NCI-H460 (cell line): Measurements from ENCODE around the gene ARL3. TPM values are rescaled to one million over a fixed set of nuclear protein-coding genes. Genes with fewer than 3 reads are reported as not detected.
"Not testable (repeated sequence)": the region's sequence is repeated elsewhere in the genome, so short reads cannot be mapped to it uniquely, and the experiment has no call there.

Experiments used
- DNase-seq: peaks from one replicate; pipeline ENCODE4 v3.0.0-alpha.2; 2016; ENCODE audit warnings: low read depth; ENCODE audit errors: extremely low read depth
- polyA plus RNA-seq: library from polyadenylated mRNA; depleted of rRNA; stranded (reverse); fragments of >200 nt; gene quantifications from 2 replicates; pipeline ENCODE4 v1.2.3, GENCODE V29; 2014; cell fraction: nucleus; rRNA removed
- total RNA-seq: library from RNA; depleted of rRNA; stranded (reverse); fragments of >200 nt; shearing (Covaris generic); gene quantifications from 2 replicates; pipeline ENCODE4 v1.2.3, GENCODE V29; 2014; rRNA removed

The ARL3 gene, protein sequence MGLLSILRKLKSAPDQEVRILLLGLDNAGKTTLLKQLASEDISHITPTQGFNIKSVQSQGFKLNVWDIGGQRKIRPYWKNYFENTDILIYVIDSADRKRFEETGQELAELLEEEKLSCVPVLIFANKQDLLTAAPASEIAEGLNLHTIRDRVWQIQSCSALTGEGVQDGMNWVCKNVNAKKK
- total RNA-seq: 5.1 and 7.4 TPM in 2 replicates
- 3.3 and 3.8 TPM in 2 replicates for polyA plus RNA-seq

DNA sequence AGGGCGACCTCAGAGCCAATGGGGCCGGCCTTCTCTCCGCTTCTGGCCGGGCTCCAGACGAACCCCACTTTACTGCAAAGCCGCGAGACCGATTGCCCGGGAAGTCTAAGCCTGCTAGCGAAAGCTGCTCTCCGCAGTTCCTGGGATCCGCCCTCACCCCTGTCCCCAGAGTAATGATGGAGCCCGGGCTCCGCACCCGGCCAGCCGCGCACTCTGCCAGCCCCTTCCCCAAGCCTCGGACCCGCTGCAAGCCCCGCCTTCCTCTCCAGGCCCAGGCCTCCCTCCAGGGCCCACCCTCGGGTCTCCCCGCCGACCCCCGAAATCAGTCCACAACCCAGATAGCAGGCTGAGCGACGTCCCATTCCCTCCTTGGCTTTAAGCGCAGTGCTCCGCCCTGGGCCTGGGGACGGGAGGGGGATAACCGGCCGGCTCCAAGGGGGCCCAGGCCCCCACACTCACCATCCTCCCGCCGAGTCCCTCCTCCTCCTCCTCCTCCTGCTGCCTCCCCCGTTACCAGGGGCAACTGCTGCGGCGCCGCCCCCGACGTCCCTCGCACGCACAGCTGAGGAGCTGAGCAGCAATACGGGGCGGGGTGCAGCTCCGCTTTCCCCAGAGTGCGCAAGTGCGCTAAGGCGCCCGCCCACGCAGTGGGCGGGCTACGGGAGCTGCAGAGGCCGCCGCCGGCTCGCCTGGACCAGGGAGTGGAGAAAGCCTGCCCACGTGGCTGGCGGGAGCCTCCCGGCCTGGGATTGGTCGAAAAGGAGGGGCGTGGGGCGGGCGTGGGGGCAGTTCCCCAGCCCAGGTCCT lies at the start of gene ARL3:
ARL3 (minus strand) TSS at position 584 of the 807 bp plus-strand sequence; CDS start at position 462, 122 bp downstream.
- peak; percentile 96 for DNase-seq

DNA sequence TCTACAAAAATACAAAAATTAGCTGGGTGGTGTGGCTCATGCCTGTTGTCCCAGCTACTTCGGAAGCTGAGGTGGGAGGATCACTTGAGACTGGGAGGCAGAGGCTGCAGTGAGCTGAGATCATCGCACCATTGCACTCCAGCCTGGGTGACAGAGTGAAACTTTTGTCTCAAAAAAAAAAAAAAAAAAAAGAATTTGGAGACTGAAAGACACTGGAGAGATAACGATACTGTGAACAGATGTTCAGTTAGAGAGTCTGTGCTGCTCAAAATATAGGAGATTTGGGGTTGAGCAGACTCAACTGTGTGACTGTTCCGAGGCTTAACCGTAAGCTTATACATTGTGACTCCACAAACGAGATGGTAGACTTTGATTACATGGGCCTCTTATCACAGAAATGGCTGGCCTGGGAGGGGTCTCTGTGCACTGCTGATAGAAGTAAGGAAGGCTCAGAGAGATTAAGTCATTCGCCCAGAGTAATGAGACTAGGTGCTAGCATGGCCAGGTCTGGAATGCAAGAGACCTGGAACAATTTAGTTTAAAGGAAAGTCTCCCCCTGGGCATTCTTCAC lies 48.9 kb upstream of the ARL3 start:
- DNase-seq: no peak

DNA sequence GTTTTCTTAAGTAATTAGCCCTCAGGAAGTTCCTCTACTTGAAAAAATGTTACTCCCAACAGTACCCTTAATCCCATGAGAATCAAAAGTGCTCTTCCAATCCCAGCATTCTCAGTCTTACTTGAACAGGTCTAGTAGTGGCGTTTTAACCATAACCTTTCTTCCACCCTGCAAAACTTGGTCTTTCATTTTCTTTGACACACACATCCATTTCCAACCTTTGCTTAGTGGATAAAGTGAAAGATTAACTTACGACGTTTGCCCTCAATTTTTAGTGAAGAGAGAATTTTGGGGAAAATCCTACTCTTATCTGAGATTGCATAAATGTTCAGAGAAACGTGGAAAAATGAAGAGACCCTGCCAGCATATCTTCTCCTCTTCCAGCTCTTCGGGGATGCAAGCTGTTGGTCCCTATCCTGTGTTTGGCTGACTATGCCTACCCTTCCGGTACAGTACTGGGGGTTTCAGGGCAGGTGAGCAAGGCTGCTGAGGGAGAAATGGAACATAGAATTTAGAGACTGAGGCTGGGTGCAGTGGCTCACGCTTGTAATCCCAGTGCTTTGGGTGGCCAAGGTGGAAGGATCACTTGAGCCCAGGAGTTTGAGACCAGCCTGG lies 48.3 kb upstream of the ARL3 start:
- no peak for DNase-seq

DNA sequence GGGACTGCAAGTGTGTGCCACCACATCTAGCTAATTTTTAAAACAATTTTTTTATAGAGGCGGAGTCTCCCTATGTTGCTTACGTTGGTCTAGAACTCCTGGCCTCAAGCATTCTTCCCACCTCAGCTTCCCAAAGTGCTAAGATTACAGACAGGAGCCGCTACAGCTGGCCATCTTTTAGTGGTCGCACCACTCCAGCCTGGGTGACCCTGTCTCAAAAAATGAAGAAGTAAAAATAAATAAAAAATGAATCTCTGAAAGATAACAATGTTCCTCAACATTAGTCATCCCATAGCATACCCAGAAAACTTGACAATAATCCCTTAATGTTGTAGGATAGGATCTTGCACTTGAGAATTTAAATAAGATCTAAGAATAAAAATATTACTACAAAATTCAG lies 47.8 kb upstream of the ARL3 start:
- no peak for DNase-seq

DNA sequence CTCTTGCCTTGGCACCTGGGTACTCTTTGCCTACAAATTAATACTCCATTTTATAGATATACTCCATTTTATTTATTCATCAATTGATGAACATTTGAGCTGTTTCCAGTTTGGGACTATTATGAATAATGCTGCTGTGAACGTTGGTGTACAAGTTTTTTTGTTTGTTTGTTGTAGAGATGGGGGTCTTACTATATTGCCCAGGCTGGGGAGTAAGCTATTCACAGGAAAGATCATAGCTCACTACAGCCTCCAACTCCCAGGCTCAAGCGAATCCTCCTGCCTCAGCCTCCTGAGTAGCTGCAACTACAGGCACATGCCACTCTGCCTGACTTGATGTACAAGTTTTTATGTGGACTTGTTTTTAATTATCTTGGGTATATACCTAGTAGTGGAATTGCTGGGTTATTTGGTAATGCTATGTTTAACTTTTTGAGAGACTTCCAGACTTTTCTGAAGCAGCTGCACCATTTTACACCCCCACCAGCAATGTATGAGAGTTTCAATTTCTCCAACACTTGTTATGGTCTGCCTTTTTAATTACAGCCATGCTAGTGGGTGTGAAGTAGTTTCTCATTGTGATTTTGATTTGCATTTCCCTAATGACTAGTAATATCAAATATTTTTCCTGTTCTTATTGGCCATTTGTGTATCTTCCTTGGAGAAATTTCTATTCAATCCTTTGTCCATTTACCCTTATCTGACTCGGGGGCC lies 45.5 kb upstream of the ARL3 start:
- no peak for DNase-seq

DNA sequence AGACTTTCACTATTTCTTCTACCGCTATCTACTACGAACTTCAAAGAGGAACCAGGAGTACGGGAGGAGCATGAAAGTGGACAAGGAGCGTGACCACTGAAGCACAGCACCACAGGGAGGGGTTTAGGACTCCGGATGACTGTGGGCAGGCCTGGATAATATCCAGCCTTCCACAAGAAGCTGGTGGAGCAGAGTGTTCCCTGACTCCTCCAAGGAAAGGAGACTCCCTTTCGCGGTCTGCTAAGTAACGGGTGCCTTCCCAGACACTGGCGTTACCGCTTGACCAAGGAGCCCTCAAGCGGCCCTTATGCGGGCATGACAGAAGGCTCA lies 44.7 kb upstream of the ARL3 start:
- not testable (repeated sequence) for DNase-seq

DNA sequence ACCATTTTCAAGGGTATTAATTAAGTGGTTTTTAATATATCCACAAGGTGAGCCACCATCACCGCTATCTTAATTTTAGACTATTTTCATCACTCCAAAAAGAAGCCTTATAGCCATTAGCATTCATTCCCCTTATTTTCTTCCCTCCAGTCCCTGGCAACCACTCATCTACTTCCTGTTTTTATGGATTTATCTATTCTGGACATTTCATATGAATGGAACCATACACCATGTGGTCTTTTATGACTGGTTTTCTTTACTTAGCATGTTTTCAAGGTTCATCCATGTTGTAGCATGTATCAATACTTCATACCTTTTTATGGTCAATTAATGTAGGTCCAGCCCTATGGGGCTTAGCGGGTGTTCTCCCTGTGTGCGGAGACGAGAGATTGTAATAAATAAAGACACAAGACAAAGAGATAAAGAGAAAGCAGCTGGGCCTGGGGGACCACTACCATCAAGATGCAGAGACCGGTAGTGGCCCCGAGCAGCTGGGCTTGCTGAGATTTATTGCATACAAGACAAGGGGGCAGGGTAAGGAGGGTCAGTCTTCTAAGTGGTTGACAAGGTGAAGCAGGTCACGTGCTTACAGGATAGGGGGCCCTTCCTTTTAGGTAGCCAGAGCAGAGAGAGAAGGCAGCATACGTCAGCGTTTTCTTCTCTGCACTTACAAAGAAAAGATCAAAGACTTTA lies 44.2 kb upstream of the ARL3 start:
- no peak for DNase-seq

DNA sequence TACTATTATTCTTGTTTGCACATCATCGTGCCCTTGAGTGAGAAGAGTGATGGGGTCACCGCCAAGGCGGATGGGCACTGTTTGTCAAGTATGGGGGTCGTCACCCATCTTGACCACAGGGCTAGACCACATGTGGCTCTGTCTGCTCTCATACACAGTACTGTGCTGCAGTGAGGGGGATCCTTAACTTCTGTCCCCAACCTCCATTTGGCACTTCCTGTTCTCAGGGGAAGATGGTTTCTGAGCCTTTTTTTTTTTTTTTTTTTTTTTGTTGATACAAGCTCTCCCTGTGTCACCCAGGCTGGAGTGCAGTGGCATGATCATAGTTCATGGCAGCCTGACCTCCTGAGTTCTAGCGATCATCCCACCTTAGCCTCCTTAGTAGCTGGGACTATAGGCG lies 43.1 kb upstream of the ARL3 start:
- no peak for DNase-seq

DNA sequence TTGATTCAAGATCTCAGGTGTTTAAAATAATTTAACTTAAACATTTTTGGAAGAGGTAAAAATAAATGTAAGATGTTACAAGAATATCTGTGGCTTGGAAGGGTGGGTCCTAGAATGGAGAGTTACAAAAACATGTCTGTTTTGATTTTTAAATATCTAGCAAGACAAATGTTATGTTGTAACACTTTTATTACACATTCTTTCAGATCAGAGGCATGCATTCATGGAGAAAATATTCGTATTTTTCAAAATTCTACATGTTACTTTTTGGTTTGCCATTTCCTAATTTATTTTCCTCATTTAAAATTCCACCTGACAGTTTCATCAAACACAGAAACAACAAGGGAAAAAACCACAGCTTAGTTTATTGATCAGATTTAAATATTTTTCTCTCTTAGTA lies 39.5 kb upstream of the ARL3 start:
- no peak for DNase-seq

DNA sequence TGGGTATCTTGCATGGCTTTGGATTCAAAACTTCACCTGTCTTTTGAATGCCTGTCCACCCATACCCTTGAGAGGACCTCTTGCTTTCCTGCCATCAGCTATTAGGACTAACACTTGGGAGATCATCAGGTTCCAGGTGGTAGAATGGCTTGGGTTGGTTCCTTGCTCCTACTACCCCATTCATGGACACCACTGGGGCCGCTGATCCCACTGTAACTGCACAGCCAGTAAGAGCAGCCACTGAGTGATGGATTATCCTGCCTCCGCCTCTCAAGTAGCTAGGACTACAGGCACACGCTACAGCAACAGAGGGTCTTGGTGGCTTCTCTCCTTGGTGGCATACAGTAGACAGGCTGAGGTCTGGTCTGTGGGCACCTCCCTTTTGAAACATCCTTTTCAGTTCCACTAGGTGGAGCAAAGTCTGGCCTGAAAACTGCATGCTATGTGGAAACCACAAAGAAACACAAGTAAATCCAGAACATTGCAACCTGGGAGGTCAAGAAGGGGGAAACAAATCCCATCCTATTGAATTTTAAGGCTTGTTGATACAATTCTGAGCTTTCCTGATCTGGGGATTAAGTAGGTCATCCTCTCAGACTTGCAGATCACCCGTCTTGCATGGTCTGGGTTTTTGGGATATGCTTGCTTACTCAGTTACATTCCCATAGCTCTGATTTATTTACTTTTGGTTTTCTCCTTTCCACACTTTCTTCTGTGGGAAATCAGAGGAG lies 38.9 kb upstream of the ARL3 start:
- DNase-seq: peak; percentile 31

DNA sequence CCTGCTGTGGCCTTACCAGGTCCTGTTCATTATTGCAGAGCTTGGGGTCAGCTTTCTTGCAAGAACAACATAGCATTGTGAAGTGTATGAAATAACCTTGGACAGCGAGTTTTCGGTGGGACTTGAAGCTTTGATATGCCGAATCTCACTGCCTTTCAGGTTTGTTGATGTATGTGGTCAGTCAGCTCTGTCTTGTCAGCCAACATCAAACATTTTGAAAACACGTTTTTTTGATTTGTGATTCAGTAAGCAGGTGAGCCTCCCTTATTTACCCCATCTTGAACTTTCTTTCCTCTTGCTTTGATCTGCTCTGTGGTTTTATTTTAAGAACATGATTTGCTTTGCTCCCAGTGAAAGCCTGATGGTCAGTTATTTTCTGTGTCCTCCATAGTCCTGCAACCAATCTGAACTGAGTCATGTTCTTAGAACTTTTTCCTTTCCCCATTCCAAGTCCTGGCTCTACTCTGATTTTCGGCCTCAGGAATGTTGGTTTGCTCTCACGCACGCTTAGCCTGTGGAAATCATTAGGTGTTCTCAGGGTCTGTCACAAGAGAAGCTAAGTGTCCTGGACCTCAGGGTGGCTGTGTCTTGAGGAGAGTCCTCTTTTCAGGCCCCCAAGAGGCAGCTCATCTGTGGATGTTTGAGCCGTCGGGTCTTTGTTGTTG lies 38.2 kb upstream of the ARL3 start:
- DNase-seq: no peak

DNA sequence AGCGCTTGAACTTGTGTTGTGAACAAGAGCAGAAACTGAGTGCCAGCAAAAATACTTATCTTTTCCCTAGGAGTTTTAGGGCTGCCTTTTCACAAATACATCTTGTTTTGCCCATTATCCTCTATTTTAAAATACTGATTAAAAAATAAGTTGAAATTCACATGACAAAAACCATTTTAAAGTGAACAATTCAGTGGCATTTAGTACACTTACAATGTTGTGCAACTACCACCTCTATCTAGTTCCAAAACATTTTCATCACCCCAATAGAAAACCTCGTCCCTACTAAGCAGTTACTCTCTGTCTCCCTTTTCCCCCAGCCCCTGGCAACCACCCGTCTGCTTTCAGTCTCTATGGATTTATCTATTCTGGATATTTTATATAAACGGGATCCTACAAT lies 31.0 kb upstream of the ARL3 start:
- no peak for DNase-seq

DNA sequence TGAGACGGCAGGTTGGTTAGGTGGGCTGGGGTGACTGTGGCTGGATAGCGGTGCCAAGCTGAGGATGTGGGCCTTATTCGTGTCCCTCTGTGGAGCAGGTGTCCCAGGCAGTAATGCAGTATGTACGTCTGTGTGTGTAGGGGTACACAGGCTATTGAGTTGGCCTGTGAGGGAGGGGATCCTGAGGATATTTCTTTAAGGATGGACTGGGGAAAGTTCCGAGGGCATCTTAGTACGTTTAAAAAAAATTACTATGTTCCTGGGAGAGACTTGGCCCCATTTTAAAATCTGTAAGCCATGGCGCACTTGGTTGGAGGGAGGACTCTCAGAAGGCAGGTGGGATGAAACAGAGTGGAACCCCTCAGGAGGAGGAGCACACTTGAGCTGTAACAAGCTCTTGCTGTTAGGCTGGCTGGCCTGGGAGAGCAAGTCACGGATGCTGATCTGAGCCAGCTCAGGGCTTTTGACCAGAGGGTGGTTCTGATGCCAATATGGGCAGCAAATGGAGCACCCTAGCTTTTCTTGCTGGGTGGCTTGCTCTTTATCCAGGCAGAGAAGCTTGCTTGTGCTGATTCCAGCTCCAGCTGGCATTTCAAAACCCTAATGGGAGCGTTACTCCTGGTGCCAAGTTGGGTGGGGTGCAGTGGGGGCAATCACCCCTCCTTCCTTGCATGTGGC lies 30.3 kb upstream of the ARL3 start:
- no peak for DNase-seq

DNA sequence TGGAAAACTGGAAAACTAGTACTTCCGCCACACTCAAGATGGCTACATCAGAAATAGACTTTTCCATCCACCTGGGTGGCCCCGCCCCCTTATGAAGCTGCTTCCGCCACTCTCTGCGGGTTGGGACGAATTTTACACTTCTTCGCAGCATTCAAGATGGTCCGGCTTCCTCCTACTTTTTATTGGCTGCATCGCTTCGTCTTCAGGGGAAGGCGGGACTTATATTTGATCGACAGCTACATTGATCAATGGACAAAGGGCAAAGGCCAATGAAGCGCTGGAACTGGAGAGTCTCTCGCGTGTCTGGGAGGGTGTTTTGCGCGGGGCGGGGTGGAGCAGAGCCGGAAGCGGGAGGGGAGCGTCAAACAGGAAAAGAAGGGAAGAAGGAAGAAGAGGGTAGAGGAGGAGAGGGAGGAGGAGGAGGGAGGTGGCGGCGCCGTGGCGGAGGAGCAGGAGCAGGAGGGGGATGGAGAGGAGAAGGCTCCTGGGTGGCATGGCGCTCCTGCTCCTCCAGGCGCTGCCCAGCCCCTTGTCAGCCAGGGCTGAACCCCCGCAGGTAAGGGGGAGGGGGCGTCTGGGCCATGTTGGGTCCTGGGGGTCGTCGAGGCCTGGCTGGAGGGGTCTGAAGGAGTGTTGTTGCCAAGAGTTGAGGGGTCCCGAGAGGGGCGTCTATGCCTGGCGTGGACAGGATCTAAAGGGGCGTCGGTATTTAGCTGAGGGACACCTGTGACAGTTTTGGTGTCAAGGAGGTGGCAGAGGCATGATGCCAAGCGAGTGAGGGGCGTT lies 29.6 kb upstream of the ARL3 start, which contains the start of gene WBP1L:
WBP1L (plus strand) TSS at position 361 of the 786 bp plus-strand sequence; CDS start at position 467, 106 bp downstream.
- DNase-seq: peak; percentile 100

DNA sequence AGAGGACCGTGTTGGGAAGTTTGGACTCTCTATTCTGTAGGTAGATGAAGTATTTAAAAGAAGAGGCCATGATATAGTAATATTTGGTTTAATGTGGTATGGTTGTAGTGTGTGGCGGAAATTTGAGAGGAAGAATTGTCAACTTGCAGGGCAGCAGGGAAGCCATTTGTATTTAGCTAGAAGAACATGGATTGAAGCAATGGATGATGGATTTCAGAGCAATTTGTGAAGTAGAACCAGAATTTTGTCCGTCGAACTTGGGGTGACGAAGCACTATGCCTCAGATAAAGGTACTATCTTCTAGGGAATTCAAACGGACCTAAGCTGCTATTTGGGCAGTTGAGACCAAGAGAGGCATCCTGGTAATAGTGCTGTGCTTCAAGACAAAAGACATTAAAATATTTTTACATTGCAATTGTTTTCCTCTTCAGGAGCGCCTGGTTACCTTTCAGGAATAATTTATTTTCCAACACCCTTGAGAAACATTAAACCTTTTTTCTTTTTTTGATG lies 28.9 kb upstream of the ARL3 start:
- DNase-seq: no peak

DNA sequence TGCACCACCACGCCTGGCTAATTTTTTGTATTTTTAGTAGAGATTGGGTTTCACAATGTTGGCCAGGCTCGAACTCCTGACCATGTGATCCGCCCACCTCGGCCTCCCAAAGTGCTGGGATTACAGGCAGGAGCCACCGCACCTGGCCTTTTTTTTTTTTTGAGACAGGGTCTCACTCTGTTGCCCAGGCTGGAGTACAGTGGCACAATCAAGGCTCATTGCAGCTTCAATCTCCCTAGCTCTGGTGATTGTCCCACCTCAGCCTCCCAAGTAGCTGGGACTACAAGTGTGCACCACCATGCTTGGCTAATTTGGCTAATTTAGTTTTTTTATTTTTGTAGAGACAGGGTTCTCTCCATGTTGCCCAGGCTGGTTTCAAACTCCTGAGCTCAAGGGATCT lies 28.1 kb upstream of the ARL3 start:
- not testable (repeated sequence) for DNase-seq

DNA sequence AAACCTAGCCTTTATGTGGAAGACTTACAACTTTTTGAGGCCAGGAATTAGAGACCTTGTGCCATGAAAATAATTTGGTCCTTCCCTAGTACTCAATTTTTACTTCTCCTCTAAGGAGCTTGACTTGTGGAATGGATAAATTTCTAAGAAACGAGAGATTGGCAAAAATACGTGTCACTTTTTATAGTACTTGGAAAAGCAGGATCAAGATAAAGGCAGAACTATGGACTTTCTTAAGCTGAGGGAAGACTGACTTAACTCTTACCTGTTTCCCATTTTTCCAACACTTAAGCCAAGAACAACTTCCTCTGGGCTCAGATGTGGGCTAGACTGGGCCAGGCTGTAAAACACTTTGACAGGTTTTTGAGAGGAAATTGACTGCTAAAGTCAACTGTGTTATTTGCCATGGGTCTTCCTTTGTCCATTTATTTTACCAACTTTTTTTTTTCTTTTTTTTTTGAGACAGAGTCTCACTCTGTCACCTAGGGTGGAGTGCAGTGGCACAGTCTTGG lies 27.6 kb upstream of the ARL3 start:
- DNase-seq: no peak
